ENCODE measurements around the gene CLEC16A.
"Not testable (repeated sequence)": the region's sequence is repeated elsewhere in the genome, so short reads cannot be mapped to it uniquely, and the experiment has no call there.

CLEC16A gene

GRCh38 chr16:11210260-11210659 is 265.9 kb downstream of the CLEC16A start:
- no peak for DNase-seq (ENCODE audit: low read depth in 2 of 2, low spot score in 1 of 2)

DNA sequence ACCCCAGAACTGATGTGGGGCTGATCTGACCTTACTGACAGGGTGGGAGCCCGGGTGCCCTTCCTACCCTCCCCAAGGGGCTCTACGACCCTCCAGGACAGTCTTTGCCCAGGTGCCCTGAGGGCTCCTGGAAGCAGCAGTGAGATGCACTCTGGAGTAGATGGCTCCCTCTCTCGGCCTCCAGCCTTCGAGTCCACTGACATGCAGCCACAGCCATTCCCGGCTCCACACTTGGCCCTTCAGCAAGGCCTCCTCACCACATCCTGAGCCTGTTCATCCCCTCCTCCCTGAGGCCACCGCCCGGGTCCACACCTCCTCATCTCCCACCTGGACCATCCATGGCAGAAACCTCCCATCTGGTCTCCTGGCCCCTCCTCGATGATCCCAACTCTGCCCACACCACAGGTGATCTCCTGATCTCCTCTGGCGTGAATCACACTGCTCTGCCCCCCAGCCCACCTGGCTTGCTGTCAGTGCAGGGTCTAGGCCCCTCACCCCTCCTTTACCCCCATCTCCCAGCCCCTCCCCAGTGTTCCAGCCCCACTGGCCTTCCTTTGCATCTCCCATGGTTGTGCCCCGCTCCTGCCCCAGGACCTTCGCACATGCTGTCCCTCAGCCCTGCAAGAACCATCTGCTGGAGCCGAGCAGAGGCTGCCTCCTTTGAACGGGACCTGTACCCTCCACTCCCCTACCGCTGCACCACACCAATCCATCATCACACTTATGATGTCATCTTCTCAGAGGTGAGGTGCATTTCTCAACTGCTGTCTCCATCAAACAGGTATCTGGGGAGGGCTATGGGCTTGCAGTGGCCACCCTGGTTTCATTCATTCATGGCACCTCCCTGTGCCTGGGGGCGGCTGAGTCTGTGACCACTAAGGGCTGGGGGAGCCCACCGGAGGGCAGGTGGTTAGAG is 267.0 kb downstream of the CLEC16A start:
- DNase-seq (ENCODE audit: low read depth in 2 of 2, low spot score in 1 of 2), result no peak

GRCh38 chr16:11211977-11212797 is 267.8 kb downstream of the CLEC16A start:
- DNase-seq (ENCODE audit: low read depth in 2 of 2, low spot score in 1 of 2), result no peak

DNA sequence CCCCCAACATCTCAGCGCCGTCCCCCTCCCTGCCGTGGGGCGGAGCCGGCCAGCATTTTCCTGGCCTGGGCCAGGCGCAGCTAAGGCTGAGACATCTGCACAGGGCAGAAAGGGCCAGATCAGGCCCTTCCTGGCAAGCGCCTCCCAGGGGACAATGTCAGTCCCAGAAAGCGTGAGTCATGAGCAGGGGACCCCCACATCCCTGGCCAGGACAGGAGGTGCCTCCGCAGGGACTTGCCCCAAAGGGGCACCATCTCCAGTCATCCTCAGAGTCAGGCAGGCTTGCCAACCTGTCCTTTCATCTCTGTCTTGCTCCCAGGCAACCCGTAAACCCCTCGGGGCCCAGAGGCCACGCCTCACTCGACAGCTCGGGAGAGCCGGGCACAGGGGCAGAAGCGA is 268.4 kb downstream of the CLEC16A start:
- DNase-seq (ENCODE audit: low read depth in 2 of 2, low spot score in 1 of 2), result no peak

- DNase-seq (ENCODE audit: low read depth in 2 of 2, low spot score in 1 of 2), result no peak
These were observed 269.0 kb downstream of the CLEC16A start for GRCh38 chr16:11213373-11213772.

DNA sequence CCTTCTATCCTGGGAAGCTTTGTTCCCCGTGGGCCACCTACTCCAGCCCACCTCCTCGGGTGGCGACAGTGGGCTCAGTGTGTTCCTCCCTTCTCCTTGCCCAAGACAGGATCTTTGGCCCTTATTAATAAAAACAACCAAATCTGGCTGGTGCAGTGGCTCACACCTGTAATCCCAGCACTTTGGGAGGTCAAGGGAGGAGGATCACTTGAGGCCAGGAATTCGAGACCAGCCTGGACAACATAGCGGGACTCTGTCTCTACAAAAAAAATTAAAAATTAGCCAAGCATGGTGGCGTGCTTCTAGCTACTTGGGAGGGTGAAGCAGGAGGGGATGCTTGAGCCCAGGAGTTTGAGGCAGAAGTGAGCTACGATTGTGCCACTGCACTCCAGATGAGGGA is 269.4 kb downstream of the CLEC16A start:
- DNase-seq (ENCODE audit: low read depth in 2 of 2, low spot score in 1 of 2), result no peak

DNA sequence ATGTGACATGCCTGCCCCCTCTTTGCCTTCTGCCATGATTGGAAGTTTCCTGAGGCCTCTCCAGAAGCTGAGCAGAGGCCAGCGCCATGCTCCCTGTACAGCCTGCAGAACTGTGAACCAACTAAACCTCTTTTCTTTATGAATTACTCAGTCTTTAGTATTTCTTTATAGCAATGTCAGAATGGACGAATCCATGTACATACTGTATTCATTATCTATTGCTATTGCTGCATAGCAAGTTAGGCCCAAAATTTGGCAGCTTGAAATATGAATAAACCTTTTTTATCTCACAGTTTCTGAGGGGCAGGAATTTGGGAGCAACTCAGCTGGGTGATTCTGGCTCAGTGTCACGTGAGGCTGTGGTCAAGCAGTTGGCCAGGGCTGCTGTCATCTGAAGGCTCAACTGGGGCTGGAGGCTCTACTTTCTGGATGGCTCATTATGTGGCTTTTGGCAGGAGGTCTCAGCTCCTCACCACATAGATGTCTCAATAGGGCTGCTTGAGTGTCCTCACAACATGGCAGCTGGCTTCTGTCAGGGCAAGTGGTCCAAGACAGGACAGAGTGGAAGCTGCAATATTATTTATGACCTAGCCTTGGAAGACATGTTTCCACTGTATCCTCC is 271.7 kb downstream of the CLEC16A start:
- no peak for DNase-seq (ENCODE audit: low read depth in 2 of 2, low spot score in 1 of 2)

DNA sequence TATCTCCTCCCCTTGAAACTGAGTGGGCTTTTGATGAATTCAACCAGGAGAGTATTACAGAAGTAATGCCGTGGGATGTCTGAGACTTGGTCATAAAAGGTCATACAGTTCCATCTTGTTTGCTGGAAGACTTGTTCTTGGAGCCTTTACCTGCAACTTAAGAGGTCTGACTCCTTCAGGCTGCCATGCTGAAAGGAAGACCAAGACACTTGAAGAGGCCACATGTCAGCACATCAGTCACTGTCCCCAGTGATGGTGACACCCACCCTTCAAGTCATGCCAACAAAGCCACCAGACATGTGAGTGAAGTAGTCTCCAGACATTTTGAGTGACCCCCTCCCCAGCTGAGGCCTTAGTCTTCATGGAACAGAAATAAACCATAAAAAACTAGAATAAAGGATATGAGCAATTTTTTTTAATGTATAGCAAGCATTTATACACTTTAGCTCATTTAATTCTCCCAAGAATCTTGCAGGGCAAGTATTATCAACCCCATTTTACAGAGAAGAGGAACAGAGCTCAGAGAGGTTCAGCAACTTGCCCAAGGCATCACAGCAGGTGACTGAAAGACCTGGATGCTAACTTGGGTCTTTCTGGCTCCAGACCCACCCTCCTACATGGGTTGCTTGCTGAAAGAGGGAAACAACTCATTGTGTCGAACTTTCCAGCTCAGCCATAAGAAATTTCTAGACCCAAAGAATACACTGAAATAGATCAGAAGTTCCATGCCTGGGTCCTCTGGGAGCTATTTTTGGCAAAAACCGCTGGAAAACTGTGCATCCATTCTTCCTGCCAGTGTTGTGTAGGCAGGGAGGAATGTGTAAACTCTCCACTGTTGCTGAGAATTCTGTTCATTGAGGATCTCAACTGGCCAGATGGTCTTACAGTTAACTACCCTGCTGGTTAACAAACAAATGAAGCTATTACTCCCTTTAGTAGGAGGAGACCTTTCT is 273.6 kb downstream of the CLEC16A start:
- no peak for DNase-seq (ENCODE audit: low read depth in 2 of 2, low spot score in 1 of 2)

GRCh38 chr16:11218604-11218962 is 274.2 kb downstream of the CLEC16A start:
- DNase-seq (ENCODE audit: low read depth in 2 of 2, low spot score in 1 of 2), result no peak

GRCh38 chr16:11219178-11219577 is 274.8 kb downstream of the CLEC16A start:
- DNase-seq (ENCODE audit: low read depth in 2 of 2, low spot score in 1 of 2), result no peak

- not testable (repeated sequence) for DNase-seq (ENCODE audit: low read depth in 2 of 2, low spot score in 1 of 2)
These were observed 276.1 kb downstream of the CLEC16A start for GRCh38 chr16:11220507-11220906.

DNA sequence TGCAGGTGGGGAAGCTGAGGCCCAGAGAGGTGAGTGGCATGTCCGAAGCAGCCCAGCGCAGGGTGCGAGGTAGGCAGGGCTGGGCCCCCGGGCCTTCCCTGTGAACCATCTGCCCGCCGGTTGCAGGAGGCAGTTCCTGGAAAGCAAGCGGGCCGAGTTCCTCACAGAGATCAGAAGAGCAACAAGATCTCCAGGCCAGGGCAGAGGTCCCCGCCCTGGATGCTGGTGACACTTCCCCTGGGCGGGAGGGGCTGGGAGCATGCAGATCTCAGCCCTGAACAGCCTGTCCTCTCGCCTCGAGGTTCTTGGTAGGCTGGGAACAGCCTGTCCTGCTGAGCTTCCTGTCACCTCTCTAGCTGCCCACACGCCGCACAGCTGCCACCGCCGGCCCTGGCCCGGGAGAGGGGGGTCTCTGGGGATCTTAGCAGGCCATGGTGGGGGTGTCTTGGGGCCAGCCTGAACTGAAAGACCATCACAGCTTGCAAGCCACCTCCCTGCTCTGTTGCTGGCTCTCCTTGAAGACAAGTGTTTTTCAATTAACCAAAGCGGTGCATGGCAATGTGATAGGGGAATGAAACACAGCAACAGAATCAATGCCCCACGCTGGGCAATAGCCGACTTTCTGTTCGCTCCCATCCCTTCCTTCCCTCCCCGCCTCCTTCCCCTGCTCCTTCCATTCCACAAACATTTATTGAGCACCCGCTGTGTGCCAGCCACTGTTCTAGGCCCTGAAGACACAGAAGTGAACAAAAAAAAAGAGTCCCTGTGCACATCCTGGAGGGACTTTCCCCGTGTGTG is 279.9 kb downstream of the CLEC16A start:
- DNase-seq (ENCODE audit: low read depth in 2 of 2, low spot score in 1 of 2), result peak; percentile 7 to 14

GRCh38 chr16:11224894-11225676 is 280.7 kb downstream of the CLEC16A start:
- DNase-seq (ENCODE audit: low read depth in 2 of 2, low spot score in 1 of 2), result peak; percentile 66 to 76

DNA sequence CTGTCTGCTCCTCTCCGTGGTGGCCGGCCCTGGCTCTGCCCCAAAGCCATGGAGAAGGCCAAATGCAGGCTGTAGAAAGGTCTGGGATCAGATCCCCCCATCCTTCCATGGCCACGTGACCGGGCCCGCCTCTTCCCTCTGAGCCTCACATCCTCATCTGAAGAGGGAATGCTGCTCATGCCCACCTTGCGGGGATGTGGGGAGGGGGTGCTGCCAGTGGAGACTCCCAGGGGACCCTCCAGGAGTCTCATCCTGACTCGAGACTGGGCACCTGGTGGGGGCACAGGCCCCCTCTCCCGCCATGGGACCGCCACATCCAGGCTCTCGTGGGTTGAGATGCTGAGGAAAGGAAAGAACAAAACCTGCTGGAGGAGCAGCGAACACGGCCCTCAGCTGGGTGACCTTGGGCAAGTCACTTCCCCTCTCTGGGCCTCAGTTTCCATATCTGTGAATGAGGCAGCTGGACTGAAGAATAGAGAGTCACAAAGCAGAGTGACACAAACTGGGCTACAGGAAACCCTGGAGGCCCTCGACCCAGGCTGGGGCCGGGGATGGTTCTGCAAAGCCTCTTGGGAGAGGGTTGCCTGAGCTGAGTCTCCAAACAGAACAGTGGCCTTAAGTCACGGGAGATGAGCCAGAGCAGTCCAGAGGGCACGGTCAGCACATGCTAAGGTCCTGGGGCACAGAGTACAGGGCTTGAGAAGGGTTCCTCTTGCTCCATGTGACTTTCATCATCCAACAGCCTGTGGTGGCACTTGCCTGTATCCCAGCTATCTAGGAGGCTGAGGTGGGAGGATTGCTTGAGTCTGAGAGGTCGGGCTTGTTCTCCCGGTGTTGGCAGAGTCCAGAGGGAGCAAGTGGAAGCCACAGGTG is 281.5 kb downstream of the CLEC16A start:
- DNase-seq (ENCODE audit: low read depth in 2 of 2, low spot score in 1 of 2), result no peak

DNA sequence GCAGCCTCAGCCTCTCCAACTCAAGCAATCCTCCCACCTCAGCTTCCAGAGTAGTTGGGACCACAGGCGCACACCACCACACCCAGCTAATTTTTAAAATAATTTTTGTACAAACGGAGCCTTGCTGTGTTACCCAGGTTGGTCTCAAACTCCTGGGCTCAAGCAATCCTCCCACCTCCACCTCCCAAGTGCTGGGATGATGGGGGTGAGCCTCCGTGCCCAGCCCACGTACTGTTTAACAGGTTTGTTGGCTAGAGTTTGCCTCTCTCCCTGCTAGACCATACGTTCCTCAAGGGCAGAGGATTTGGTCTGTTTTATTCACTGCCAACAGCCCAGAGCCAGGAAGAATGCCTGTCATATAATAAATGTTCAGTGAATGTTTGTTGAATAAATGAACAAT is 285.1 kb downstream of the CLEC16A start:
- DNase-seq (ENCODE audit: low read depth in 2 of 2, low spot score in 1 of 2), result no peak

- no peak for DNase-seq (ENCODE audit: low read depth in 2 of 2, low spot score in 1 of 2)
These were observed 285.5 kb downstream of the CLEC16A start for GRCh38 chr16:11229906-11230305.

- DNase-seq (ENCODE audit: low read depth in 2 of 2, low spot score in 1 of 2), result no peak
These were observed 287.1 kb downstream of the CLEC16A start for GRCh38 chr16:11231367-11231970.

All from stimulated activated CD8-positive, alpha-beta memory T cell treated with anti-CD3 and anti-CD28 coated beads, Interleukin-4, amount 100 ng/mL, for 4 hours (primary cell).